ENCODE measurements around the gene UNCX. TPM values are rescaled to one million over a fixed set of nuclear protein-coding genes. Genes with fewer than 3 reads are reported as not detected.

Gene UNCX
- total RNA-seq, 1 experiment from 2014 or later = 1.9 TPM

DNA sequence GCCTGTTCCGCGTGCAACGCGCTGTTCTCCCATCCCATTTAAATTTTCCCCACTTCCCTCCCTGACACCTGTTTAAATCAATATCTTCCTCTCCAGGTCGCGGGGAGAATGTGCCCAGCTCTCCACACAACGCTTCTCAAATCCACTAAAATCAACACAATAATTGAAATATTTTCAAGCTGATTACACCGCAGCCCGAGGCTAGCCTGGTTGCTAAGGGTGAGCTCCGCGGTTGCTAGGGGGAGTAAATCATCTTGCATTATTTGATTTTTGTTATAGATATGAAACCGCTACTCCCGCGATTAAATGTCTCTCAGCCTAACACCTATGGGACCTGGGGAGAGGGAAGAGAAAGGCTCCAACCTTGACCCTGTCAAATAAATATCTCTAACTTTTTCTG is 36.2 kb downstream of the UNCX start:
- TF ChIP-seq CTCF (conservative IDR thresholded peaks at IDR 0.05; ENCODE audit: low read depth, low read length) (no peak), EZH2 (IDR thresholded peaks at IDR 0.05; ENCODE audit: borderline replicate concordance, low read depth, low read length, poor library complexity, severe bottlenecking) (no peak)
- H3K9me3 ChIP-seq (ENCODE audit: low read depth, low read length, poor library complexity, severe bottlenecking) = peaks cover 4% of the 10 kb centered on the region
- BruUV-seq (replicated peaks) = no TSS peak

DNA sequence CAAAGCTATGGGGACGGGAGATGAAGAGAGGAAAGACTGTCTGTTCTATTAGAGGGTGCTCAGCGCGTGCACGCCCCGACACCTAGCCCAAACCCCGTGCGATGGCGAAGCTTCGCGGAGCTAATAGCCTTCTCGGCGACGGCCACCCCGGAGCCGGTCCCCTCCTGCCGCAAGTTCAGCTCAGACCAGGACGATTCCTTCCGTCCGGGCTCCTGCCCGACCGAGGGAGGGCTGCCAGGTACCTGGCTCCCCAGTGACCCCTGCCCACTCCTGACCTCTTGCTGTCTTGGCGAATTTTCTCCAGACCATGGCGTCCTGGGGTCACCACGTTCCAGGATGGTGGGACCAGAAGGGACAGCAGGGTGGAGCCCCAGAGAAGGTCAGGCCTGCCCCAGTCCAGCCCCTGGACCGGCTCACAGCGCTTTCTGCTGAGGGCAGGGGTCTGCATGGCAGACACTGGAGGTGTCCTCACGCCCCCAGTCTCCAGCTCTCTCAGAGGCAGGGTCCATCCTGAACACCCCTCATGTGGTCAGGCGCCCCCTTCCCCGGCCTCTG is 36.7 kb downstream of the UNCX start:
- no TSS peak for BruUV-seq (replicated peaks)
- ChIA-PET CTCF (interaction anchor here (0.5 to 0.9 kb wide), 3 partner anchors 21 to 146 kb away, joined by 3 to 4 read pairs (median 4); no protein-coding TSS in a partner anchor), POLR2A (ENCODE audit: low non-redundant PET) (no interaction called here)
- peaks cover 4% of the 10 kb centered on the region for H3K9me3 ChIP-seq (ENCODE audit: low read depth, low read length, poor library complexity, severe bottlenecking)
- no peak overlapping the region for H3K27ac ChIP-seq (ENCODE audit: low read depth, low read length, poor library complexity, severe bottlenecking)
- no peak overlapping the region for H3K4me3 ChIP-seq (ENCODE audit: low read depth, low read length, poor library complexity, severe bottlenecking)
- H3K27me3 ChIP-seq (replicated peaks; ENCODE audit: insufficient read depth, low read depth, low read length, poor library complexity) = peaks cover 25% of the 10 kb centered on the region
- H3K36me3 ChIP-seq (ENCODE audit: insufficient read depth, low read length, poor library complexity, severe bottlenecking) = no peaks in the 10 kb centered on the region
- intact Hi-C loops (cut with micrococcal nuclease; ENCODE audit: unreplicated experiment) = no loop called here
- no peak for DNase-seq (ENCODE audit: low spot score)
- no peaks in the 10 kb centered on the region for H3K4me1 ChIP-seq (ENCODE audit: insufficient read depth, low read length, poor library complexity, severe bottlenecking)
- TF ChIP-seq EZH2 (IDR thresholded peaks at IDR 0.05; ENCODE audit: borderline replicate concordance, low read depth, low read length, poor library complexity, severe bottlenecking) (no peak), CTCF (conservative IDR thresholded peaks at IDR 0.05; ENCODE audit: low read depth, low read length) (no peak)

More for the DNA sequence above, 36.2 kb downstream of the UNCX start:
- Histone ChIP-seq H3K4me3 (ENCODE audit: low read depth, low read length, poor library complexity, severe bottlenecking) (no peak overlapping the region), H3K27me3 (replicated peaks; ENCODE audit: insufficient read depth, low read depth, low read length, poor library complexity) (peaks cover 30% of the 10 kb centered on the region), H3K27ac (ENCODE audit: low read depth, low read length, poor library complexity, severe bottlenecking) (no peak overlapping the region), H3K4me1 (ENCODE audit: insufficient read depth, low read length, poor library complexity, severe bottlenecking) (no peaks in the 10 kb centered on the region), H3K36me3 (ENCODE audit: insufficient read depth, low read length, poor library complexity, severe bottlenecking) (no peaks in the 10 kb centered on the region)
- intact Hi-C loops (cut with micrococcal nuclease; ENCODE audit: unreplicated experiment) = no loop called here
- POLR2A ChIA-PET (ENCODE audit: low non-redundant PET) = no interaction called here
- DNase-seq (ENCODE audit: low spot score) = no peak
- CTCF ChIA-PET = no interaction called here

GRCh38 chr7:1270181-1270580 is 37.5 kb downstream of the UNCX start:
- CTCF ChIA-PET = interaction anchor here (0.9 kb wide), 1 partner anchor 20 kb away, joined by 4 read pairs; no protein-coding TSS in a partner anchor
- peaks cover 17% of the 10 kb centered on the region for H3K27me3 ChIP-seq (replicated peaks; ENCODE audit: insufficient read depth, low read depth, low read length, poor library complexity)
- intact Hi-C loops (cut with micrococcal nuclease; ENCODE audit: unreplicated experiment) = no loop called here
- no peaks in the 10 kb centered on the region for H3K4me1 ChIP-seq (ENCODE audit: insufficient read depth, low read length, poor library complexity, severe bottlenecking)
- H3K36me3 ChIP-seq (ENCODE audit: insufficient read depth, low read length, poor library complexity, severe bottlenecking) = no peaks in the 10 kb centered on the region
- peaks cover 4% of the 10 kb centered on the region for H3K9me3 ChIP-seq (ENCODE audit: low read depth, low read length, poor library complexity, severe bottlenecking)
- POLR2A ChIA-PET (ENCODE audit: low non-redundant PET) = no interaction called here
- TF ChIP-seq CTCF (conservative IDR thresholded peaks at IDR 0.05; ENCODE audit: low read depth, low read length) (no peak), EZH2 (IDR thresholded peaks at IDR 0.05; ENCODE audit: borderline replicate concordance, low read depth, low read length, poor library complexity, severe bottlenecking) (no peak)
- no TSS peak for BruUV-seq (replicated peaks)
- H3K4me3 ChIP-seq (ENCODE audit: low read depth, low read length, poor library complexity, severe bottlenecking) = no peak overlapping the region
- no peak for DNase-seq (ENCODE audit: low spot score)
- no peak overlapping the region for H3K27ac ChIP-seq (ENCODE audit: low read depth, low read length, poor library complexity, severe bottlenecking)
